Activated CD4-positive, alpha-beta T cell treated with anti-CD3 and anti-CD28 coated beads, Interleukin-2, amount 50 U/mL, for 16 hours (primary cell): ENCODE measurements around the gene TBC1D5.

Experiments used
- DNase-seq: peaks from one replicate; pipeline ENCODE4 v3.0.0-alpha.2; 2020

Gene TBC1D5

DNA sequence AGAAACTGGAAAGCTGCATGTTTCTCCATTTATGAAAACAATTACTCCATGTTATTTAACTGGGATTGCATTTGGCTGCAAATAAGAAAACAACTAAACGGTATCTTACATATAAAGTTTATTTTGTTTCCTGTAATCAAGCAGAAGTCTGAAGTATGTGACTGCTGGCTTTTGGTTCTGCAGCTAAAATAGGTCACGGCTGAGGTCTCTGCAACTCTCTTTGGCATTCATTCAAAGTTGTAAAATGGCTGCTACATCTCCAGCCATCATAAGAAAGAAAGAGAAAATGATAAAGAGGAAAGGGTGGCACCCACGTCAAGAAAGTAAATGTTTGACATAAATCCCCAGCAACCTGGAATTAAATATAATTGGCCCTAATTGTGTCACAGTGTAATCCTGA, 406.1 kb downstream of the TBC1D5 start:
- no peak for DNase-seq

DNA sequence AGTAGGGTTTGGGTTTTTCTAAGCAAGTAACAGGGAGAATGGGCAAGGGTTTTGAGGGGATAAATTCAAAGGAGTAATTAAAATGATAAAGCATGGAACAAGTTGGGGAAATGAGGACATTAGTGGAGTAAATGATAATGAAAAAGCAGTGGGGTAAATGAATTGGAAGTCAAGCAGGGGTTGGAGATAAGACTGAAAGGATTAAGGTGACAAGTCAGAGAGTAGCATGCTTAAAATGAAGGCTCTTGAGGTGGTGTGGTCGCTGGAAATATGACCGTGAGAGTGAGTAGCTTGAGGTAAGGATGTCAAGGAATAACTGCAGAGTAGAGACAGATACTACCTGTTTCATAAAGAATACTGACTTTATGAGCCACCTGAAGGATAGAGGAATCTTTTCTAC, 408.5 kb downstream of the TBC1D5 start:
- no peak for DNase-seq

- DNase-seq = no peak
These were observed 409.0 kb downstream of the TBC1D5 start for GRCh38 chr3:17333446-17333845.

- no peak for DNase-seq
These were observed 411.8 kb downstream of the TBC1D5 start for GRCh38 chr3:17330660-17331059.

- DNase-seq = no peak
These were observed 412.5 kb downstream of the TBC1D5 start for GRCh38 chr3:17329927-17330326.

- DNase-seq = peak; percentile 44
These were observed 420.2 kb downstream of the TBC1D5 start for GRCh38 chr3:17322106-17322793.

GRCh38 chr3:17320266-17320665, 422.2 kb downstream of the TBC1D5 start:
- no peak for DNase-seq

- DNase-seq = no peak
These were observed 426.5 kb downstream of the TBC1D5 start for GRCh38 chr3:17315897-17316296.

GRCh38 chr3:17314171-17314570, 428.3 kb downstream of the TBC1D5 start:
- DNase-seq = no peak

- DNase-seq = no peak
These were observed 428.7 kb downstream of the TBC1D5 start for GRCh38 chr3:17313746-17314145.

- no peak for DNase-seq
These were observed 431.4 kb downstream of the TBC1D5 start for GRCh38 chr3:17310983-17311382.

GRCh38 chr3:17307887-17308286, 434.5 kb downstream of the TBC1D5 start:
- no peak for DNase-seq

- no peak for DNase-seq
These were observed 434.9 kb downstream of the TBC1D5 start for GRCh38 chr3:17307482-17307881.

DNA sequence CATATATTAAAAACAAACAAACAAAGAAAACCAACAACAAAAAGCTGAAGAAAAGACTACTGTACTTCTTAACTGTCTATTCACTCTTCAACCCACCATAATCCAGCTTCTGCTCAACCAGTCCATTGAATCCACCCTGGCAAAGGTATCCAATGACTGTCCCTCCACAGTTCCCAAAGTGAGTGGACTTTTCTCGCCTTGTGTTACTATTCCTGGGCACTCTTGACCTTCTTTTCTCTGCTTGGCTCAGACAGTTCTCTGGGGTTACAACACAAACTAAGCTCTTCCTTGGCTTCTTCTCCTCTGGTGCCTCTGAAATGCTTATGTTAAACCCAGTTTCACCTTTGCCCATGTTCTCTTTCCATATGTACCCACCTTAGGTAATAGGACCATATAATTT, 437.5 kb downstream of the TBC1D5 start:
- DNase-seq = no peak

DNA sequence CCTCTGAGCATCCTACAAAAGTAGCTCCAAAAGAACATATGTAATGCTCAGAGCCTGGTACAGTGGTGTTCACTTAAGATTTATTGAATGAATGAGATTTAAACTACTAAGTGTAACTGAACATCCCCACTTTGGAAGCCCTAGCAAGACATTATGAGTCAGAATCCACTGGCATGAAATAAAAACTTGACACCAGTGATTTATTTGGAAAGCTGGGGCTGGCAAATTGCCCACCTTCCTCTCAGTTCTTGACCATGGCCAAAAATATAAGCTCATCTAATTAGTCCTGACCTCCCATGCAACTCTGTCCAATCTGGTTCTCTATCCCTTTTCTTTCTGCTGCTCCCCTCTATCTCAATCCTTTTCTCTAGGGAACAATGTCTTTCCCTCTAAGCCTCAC, 439.7 kb downstream of the TBC1D5 start:
- DNase-seq = no peak

- no peak for DNase-seq
These were observed 440.3 kb downstream of the TBC1D5 start for GRCh38 chr3:17302170-17302569.

DNA sequence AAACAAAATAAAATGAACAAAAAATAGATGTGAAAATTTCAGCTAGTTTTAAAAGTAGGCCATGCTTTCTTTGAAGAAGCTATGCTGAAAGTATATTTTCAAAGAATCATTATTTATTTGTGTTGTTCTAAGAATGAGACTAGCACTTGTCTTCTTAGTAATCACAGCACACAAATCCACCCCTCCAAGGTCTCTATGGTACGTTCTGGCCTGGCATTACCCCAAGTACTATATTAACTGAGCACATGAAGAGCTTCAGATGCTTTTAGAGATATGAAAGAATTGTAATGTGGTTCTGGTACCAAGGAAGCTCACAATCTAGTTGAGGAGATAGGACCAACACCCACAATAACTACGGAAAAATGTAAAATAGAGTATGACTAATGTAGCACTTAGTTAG, 441.2 kb downstream of the TBC1D5 start:
- DNase-seq = peak; percentile 5

DNA sequence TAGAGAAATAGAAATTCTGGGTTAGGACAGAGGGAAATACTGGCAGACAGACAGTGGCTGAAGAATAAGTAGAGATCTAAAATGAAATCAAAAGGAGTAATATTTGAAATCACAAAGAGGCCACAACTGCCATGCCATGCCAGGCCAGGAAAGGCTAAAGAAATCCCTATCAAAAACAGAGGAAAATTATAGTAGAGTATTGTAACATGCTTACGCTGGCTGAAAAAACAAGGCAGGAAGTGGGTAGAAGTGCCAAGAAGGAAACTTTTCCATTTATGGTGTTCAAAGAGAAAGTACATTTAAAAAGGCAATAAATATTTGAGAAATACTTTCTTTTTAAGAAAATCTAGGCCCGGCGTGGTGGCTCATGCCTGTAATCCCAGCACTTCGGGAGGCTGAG, 442.0 kb downstream of the TBC1D5 start:
- no peak for DNase-seq

DNA sequence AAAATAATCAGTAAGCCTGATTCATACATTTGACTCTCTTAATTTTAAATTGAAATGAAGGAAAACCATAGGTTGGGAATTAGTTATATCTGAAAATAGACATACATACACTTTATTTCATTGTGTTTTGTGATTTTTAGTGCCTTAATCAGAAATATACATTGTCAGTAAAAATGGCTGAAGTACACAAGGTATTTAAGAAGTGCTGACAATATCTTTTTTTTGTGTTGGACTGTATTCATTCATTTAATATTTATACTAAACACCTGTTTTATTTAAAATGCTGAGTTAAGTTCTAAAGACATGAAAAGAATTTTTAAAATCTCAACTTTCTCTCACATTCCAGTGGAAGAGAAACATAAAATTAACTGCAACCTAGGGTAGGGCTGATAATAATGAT, 444.4 kb downstream of the TBC1D5 start:
- no peak for DNase-seq

DNA sequence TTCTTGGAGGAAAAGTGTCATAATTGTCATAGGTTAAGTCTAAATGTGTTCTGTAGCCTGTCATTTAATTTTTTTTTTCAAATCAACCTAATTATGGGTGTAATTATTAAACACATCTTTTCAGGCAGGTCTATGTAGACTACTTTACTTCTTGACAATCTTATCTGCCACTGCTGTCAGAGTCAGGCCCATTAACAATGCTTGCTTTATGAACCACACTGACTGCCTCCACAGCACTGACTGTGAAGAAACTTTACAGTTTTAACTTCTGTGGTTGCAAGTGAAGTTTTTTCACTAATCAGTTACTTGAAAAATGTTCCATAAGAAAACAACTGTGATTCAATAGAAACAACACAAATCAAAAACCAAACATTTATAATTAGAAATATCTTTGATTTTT, 449.9 kb downstream of the TBC1D5 start:
- DNase-seq = no peak

- DNase-seq = no peak
These were observed 451.5 kb downstream of the TBC1D5 start for GRCh38 chr3:17290894-17291293.

DNA sequence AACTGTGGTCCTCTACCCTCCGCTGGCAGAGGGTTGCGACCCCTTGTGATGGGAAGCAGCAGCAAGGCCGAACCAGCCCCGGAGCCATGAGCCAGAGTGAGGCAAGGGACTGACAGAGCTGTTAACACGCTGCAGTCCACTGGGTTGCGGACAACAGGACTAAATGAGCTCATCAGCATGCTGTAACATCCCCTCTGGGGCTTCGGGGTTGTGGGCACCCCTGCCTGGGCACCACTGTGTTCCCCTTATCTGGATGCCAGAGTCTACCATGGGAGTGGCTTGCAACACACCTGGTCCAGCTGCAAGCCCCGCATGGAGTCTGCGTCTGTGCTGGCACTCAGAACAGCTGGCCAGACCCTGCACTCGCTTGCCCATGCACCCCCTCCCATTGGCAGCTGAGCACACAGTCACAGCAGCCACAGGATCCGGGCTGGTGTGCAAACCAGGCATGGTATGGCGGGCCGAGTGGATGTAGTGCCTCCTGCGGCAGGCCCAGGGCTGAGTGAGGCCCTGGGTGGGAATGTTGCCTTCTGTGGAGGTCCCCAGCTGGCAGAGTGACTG, 453.5 kb downstream of the TBC1D5 start:
- DNase-seq = no peak

GRCh38 chr3:17287006-17287689, 455.3 kb downstream of the TBC1D5 start:
- DNase-seq = no peak

DNA sequence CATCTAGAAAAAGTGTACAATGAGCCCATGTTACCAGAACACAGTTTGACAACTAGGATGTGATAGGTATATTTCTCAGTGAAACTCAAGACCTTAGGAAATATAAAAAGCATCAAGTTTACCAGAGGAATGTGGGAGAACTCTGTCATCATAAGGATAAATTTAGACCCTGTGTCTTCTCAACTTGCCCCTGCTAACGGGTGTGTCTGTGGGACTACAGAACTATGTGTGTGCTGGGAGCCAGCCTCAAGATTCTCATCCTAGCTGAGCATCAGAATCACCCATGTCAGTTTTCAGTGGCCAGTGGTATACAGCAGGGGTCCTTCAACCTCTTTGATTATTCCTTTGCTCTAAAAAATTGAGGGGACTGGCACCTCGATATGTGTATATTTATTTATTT, 464.4 kb downstream of the TBC1D5 start:
- no peak for DNase-seq

DNA sequence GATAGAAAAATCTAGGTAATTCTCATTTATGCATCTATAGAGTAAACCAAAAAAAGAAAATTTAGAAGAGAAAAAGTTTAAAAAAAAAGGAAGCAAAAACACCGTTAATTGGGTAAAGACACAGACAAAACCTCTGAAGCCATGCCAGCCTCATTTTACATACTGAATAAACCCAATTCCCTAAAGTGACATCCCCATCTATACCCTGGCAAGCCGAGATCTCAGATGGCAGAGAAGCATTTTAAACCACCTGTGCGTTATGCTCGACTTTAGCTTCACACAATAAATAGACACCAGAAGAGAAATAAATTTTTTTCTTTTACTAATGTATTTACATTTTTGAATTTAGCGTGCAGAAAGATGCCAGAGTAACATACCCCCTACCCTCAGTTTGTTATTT, 475.6 kb downstream of the TBC1D5 start:
- no peak for DNase-seq
